Neural crest cell (in vitro differentiated cells): ENCODE results near the gene RPS6KA5. TPM values are rescaled to one million over a fixed set of nuclear protein-coding genes. Genes with fewer than 3 reads are reported as not detected.

Experiments
- DNase-seq: peaks from one replicate; pipeline ENCODE4 v3.0.0; 2021; ENCODE audit warnings: low read depth, mixed read lengths, low spot score
- H3K27ac Mint-ChIP-seq: one replicate; pipeline ENCODE4 v1.8.0; 2021; ENCODE audit warnings: mild to moderate bottlenecking, mixed read lengths; ENCODE audit not compliant: unreplicated experiment
- H3K27me3 Mint-ChIP-seq: 2 replicates; pipeline ENCODE4 v1.8.0; 2021; ENCODE audit warnings: low read depth, mild to moderate bottlenecking, mixed read lengths
- H3K36me3 Mint-ChIP-seq: 2 replicates; pipeline ENCODE4 v1.8.0; 2021; ENCODE audit warnings: low read depth, mild to moderate bottlenecking, mixed read lengths
- H3K4me1 Mint-ChIP-seq: 2 replicates; pipeline ENCODE4 v1.8.0; 2021; ENCODE audit warnings: mixed read lengths
- H3K4me3 Mint-ChIP-seq: one replicate; pipeline ENCODE4 v1.8.0; 2021; ENCODE audit warnings: mild to moderate bottlenecking, mixed read lengths
- H3K9me3 Mint-ChIP-seq: 2 replicates; pipeline ENCODE4 v1.8.0; 2021; ENCODE audit warnings: mixed read lengths
- CTCF ChIP-seq: fragments of 200-600 bp; sonication (generic); conservative IDR thresholded peaks from 2 replicates; pipeline ENCODE4 v1.5.0; 2021; ENCODE audit warnings: antibody characterized with exemption, mild to moderate bottlenecking
- total RNA-seq: library from RNA; stranded (reverse); gene quantifications from 2 replicates; pipeline ENCODE4 v1.2.1, GENCODE V29; 2021

The RPS6KA5 gene
- total RNA-seq, 1 donor from 2014 or later, result 2.2 TPM

DNA sequence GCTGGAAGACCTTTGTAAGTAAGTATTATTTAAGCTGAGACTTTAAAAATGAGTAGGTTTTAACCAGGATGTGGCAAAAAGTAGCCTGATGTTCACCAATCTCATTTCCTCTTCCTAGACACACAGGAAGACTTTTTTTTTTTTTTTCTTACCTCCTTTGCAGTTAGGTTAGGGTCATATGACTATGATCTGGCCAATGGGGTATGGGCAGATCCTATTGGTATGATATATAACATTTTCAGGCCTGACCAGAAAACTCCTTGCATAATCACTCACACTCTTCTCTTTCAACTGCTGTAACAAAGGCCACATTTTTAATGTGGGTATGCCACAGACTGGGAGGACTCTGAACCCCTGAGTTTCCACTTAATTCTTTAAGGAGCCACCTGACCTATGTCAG is 2.7 kb upstream of the RPS6KA5 start:
- DNase-seq, result no peak
- no peak overlapping the region for H3K27ac Mint-ChIP-seq
- H3K4me1 Mint-ChIP-seq, result peaks cover 7% of the 10 kb centered on the region
- TF ChIP-seq CTCF, result no peak
- no peaks in the 10 kb centered on the region for H3K9me3 Mint-ChIP-seq
- no peak overlapping the region for H3K4me3 Mint-ChIP-seq
- H3K36me3 Mint-ChIP-seq, result no peaks in the 10 kb centered on the region
- no peaks in the 10 kb centered on the region for H3K27me3 Mint-ChIP-seq

GRCh38 chr14:91062600-91062999 is 2.2 kb upstream of the RPS6KA5 start:
- Mint-ChIP-seq H3K4me1 (peaks cover 7% of the 10 kb centered on the region), H3K27me3 (no peaks in the 10 kb centered on the region), H3K36me3 (no peaks in the 10 kb centered on the region), H3K9me3 (no peaks in the 10 kb centered on the region), H3K27ac (no peak overlapping the region), H3K4me3 (no peak overlapping the region)
- no peak for DNase-seq
- TF ChIP-seq CTCF, result no peak

GRCh38 chr14:91061056-91061887 is 831 bp upstream of the RPS6KA5 start:
- Mint-ChIP-seq H3K27me3 (no peaks in the 10 kb centered on the region), H3K27ac (no peak overlapping the region), H3K36me3 (no peaks in the 10 kb centered on the region), H3K4me3 (no peak overlapping the region), H3K9me3 (no peaks in the 10 kb centered on the region), H3K4me1 (peaks cover 7% of the 10 kb centered on the region)
- DNase-seq, result no peak
- no peak for TF ChIP-seq CTCF

- Mint-ChIP-seq H3K4me3 (peak overlapping the region; percentile 82), H3K36me3 (no peaks in the 10 kb centered on the region), H3K9me3 (no peaks in the 10 kb centered on the region), H3K27me3 (no peaks in the 10 kb centered on the region), H3K4me1 (peaks cover 7% of the 10 kb centered on the region), H3K27ac (no peak overlapping the region)
- DNase-seq, result peak; percentile 21
- no peak for TF ChIP-seq CTCF
These were observed 678 bp downstream of the RPS6KA5 start for GRCh38 chr14:91059576-91060350.

GRCh38 chr14:91058042-91058581 is 2.3 kb downstream of the RPS6KA5 start:
- peaks cover 7% of the 10 kb centered on the region for H3K4me1 Mint-ChIP-seq
- no peaks in the 10 kb centered on the region for H3K9me3 Mint-ChIP-seq
- peak overlapping the region; percentile 79 for H3K4me3 Mint-ChIP-seq
- H3K27ac Mint-ChIP-seq, result no peak overlapping the region
- H3K36me3 Mint-ChIP-seq, result no peaks in the 10 kb centered on the region
- TF ChIP-seq CTCF, result no peak
- no peak for DNase-seq
- no peaks in the 10 kb centered on the region for H3K27me3 Mint-ChIP-seq
